GM18951 (cell line): ENCODE results near the gene NDUFAB1.
"Not testable (repeated sequence)": the region's sequence is repeated elsewhere in the genome, so short reads cannot be mapped to it uniquely, and the experiment has no call there.

Experiments
- POLR2A ChIP-seq: IDR thresholded peaks from 4 replicates; pipeline ENCODE4 v1.6.1; 2011; ENCODE audit warnings: mild to moderate bottlenecking; ENCODE audit not compliant: insufficient read length, insufficient read depth; ENCODE audit errors: extremely low read depth
- in situ Hi-C: fragments of 300-500 bp; cut with MboI; formaldehyde crosslinking; loops from one replicate; pipeline ENCODE4 v1.12.0; 2022; ENCODE audit warnings: low sequenced_read_pairs, mixed read lengths, inconsistent platforms; ENCODE audit not compliant: unreplicated experiment

NDUFAB1 gene

GRCh38 chr16:23595951-23596720, at the start of gene NDUFAB1:
NDUFAB1 (minus strand) TSS chr16:23596316; CDS start chr16:23596290, 26 bp downstream.
- TF ChIP-seq POLR2A: peak; percentile 77
- in situ Hi-C loops: no loop called here

- TF ChIP-seq POLR2A: no peak
- in situ Hi-C loops: no loop called here
These were observed 46.2 kb upstream of the NDUFAB1 start for GRCh38 chr16:23642246-23642774.

GRCh38 chr16:23640931-23641765, 45.0 kb upstream of the NDUFAB1 start, which contains the start of the genes DCTN5 and PALB2:
DCTN5 (plus strand) TSS chr16:23641466; CDS start chr16:23641543, 77 bp downstream.
PALB2 (minus strand) TSS chr16:23641310; CDS start chr16:23641157, 153 bp downstream.
- peak; percentile 80 for TF ChIP-seq POLR2A
- in situ Hi-C loops: no loop called here

GRCh38 chr16:23640615-23640930, 44.5 kb upstream of the NDUFAB1 start:
- in situ Hi-C loops: no loop called here
- TF ChIP-seq POLR2A: no peak

- TF ChIP-seq POLR2A: no peak
- in situ Hi-C loops: no loop called here
These were observed 39.8 kb upstream of the NDUFAB1 start for GRCh38 chr16:23635958-23636357.

GRCh38 chr16:23634461-23635036, 38.4 kb upstream of the NDUFAB1 start:
- no peak for TF ChIP-seq POLR2A
- in situ Hi-C loops: no loop called here

GRCh38 chr16:23631874-23632273, 35.8 kb upstream of the NDUFAB1 start:
- in situ Hi-C loops: not testable (repeated sequence)

- no peak for TF ChIP-seq POLR2A
- in situ Hi-C loops: no loop called here
These were observed 33.4 kb upstream of the NDUFAB1 start for GRCh38 chr16:23629516-23629915.

- in situ Hi-C loops: no loop called here
- TF ChIP-seq POLR2A: no peak
These were observed 28.0 kb upstream of the NDUFAB1 start for GRCh38 chr16:23624092-23624491.

- in situ Hi-C loops: no loop called here
- TF ChIP-seq POLR2A: no peak
These were observed 19.7 kb upstream of the NDUFAB1 start for GRCh38 chr16:23615805-23616204.

- in situ Hi-C loops: no loop called here
- no peak for TF ChIP-seq POLR2A
These were observed 15.8 kb upstream of the NDUFAB1 start for GRCh38 chr16:23611936-23612335.

GRCh38 chr16:23610905-23611304, 14.8 kb upstream of the NDUFAB1 start:
- in situ Hi-C loops: not testable (repeated sequence)

- no peak for TF ChIP-seq POLR2A
- in situ Hi-C loops: no loop called here
These were observed 13.8 kb upstream of the NDUFAB1 start for GRCh38 chr16:23609929-23610328.
